Erythroblast (primary cell): Measurements from ENCODE around the gene CEP104.

Experiments used
- GATA1 ChIP-seq: IDR thresholded peaks from 2 replicates; pipeline ENCODE4 v1.6.1; 2011; ENCODE audit warnings: low read depth, mild to moderate bottlenecking, control low read depth, low read length, moderate library complexity
- POLR2A ChIP-seq: IDR thresholded peaks from 2 replicates; pipeline ENCODE4 v1.6.1; 2011; ENCODE audit warnings: mild to moderate bottlenecking, low read length

DNA sequence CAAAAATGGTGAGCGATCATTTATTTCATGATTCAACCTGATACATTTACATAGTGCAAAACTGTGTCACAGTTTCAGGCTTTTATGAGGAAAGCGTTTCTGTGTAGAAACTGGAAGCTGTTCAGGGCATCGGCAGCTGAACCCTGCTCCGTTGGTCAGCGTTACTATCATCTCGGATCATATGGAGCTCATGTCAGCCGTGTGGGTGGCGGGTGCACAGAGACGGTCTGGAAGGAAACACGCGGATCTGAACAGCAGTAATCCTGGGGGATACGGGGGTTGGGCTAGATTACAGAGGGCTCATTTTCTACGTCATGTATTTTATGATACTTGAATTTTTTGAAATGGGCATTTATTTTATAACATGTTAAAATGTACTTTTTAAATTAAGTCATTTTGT is 28.0 kb upstream of the CEP104 start:
- TF ChIP-seq POLR2A, result no peak
- no peak for TF ChIP-seq GATA1
